WERI-Rb-1 (cell line): Measurements from ENCODE around the gene R3HDM1.

ENCODE experiments used
- DNase-seq: peaks from one replicate; pipeline ENCODE4 v3.0.0-alpha.2; 2020
- H3K27ac ChIP-seq: fragments of 250-450 bp; sonication (Bioruptor Pico); 2 replicates; pipeline ENCODE4 v1.5.1; 2020; ENCODE audit warnings: mild to moderate bottlenecking, moderate library complexity
- H3K27me3 ChIP-seq: fragments of 250-450 bp; sonication (Bioruptor Pico); 2 replicates; pipeline ENCODE4 v1.5.1; 2021; ENCODE audit warnings: mild to moderate bottlenecking, low read depth, moderate library complexity; ENCODE audit not compliant: insufficient read depth, severe bottlenecking
- H3K36me3 ChIP-seq: fragments of 250-450 bp; sonication (Bioruptor Pico); 2 replicates; pipeline ENCODE4 v1.5.1; 2020; ENCODE audit warnings: mild to moderate bottlenecking, moderate library complexity
- H3K4me3 ChIP-seq: 2 replicates; pipeline ENCODE4 v1.5.1; 2011; ENCODE audit warnings: low read depth, mild to moderate bottlenecking, control low read depth, low read length
- H3K9me3 ChIP-seq: fragments of 250-450 bp; sonication (Bioruptor Pico); 2 replicates; pipeline ENCODE4 v1.5.1; 2021; ENCODE audit warnings: mild to moderate bottlenecking, moderate library complexity; ENCODE audit not compliant: severe bottlenecking
- TF ChIP-seq, protein P1 (sequence below): IDR thresholded peaks from 2 replicates; pipeline ENCODE4 v1.5.1; 2011; ENCODE audit warnings: low read depth, mild to moderate bottlenecking, control low read depth, inconsistent platforms, low read length

R3HDM1 gene

GRCh38 chr2:135504811-135505210 lies 26.5 kb upstream of the R3HDM1 start:
- Histone ChIP-seq H3K27me3 (no peaks in the 10 kb centered on the region), H3K9me3 (no peaks in the 10 kb centered on the region), H3K4me3 (no peak overlapping the region), H3K27ac (no peak overlapping the region), H3K36me3 (no peaks in the 10 kb centered on the region; the same call in 1 of the 2 replicates)
- no peak for DNase-seq
- TF ChIP-seq, protein P1, sequence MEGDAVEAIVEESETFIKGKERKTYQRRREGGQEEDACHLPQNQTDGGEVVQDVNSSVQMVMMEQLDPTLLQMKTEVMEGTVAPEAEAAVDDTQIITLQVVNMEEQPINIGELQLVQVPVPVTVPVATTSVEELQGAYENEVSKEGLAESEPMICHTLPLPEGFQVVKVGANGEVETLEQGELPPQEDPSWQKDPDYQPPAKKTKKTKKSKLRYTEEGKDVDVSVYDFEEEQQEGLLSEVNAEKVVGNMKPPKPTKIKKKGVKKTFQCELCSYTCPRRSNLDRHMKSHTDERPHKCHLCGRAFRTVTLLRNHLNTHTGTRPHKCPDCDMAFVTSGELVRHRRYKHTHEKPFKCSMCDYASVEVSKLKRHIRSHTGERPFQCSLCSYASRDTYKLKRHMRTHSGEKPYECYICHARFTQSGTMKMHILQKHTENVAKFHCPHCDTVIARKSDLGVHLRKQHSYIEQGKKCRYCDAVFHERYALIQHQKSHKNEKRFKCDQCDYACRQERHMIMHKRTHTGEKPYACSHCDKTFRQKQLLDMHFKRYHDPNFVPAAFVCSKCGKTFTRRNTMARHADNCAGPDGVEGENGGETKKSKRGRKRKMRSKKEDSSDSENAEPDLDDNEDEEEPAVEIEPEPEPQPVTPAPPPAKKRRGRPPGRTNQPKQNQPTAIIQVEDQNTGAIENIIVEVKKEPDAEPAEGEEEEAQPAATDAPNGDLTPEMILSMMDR = no peak

DNA sequence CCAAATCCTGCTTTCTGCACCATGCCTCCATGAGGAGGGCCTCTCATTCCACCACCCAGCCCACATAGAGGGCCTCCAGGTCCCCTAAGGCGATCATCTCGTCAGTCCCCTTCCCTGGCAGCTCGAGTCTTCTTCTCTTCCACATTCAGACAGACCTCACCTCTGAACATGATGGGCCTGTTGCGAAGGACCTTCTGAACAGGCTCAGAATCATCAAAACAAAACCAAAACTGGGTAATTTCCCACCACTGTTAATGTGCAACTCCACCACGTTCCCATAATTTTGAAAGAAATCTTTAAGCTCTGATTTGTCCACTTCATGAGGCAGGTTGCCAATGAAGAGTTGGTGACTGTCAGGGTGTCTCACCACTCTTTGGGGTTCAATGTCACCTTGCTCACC lies 20.7 kb upstream of the R3HDM1 start:
- TF ChIP-seq, protein P1 = no peak
- no peak overlapping the region for H3K4me3 ChIP-seq
- peaks cover 7% of the 10 kb centered on the region for H3K9me3 ChIP-seq
- DNase-seq = no peak
- H3K27ac ChIP-seq = no peak overlapping the region
- no peaks in the 10 kb centered on the region for H3K27me3 ChIP-seq
- no peaks in the 10 kb centered on the region for H3K36me3 ChIP-seq

GRCh38 chr2:135512099-135512498 lies 19.2 kb upstream of the R3HDM1 start:
- no peak overlapping the region for H3K4me3 ChIP-seq
- H3K9me3 ChIP-seq = peaks cover 9% of the 10 kb centered on the region
- no peak overlapping the region for H3K27ac ChIP-seq
- no peaks in the 10 kb centered on the region for H3K27me3 ChIP-seq
- H3K36me3 ChIP-seq = no peaks in the 10 kb centered on the region
- no peak for DNase-seq
- TF ChIP-seq, protein P1 = no peak

DNA sequence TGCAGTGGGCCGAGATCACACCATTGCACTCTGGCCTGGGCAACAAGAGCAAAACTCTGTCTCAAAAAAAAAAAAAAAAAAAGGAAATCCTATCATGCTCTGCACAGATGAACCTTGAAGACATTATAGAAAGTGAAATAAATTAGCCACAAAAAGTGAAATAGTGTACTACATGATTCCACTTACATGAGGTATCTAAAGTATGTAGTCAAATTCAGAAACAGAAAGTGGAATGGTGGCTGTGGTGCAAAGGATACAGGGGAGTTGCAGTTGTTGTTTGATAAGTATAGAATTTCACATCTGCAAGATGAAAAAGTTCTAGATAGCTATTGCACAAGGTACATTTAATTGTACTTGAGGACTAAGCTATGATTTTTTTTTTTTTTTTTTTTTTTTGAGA lies 5.5 kb upstream of the R3HDM1 start:
- DNase-seq = no peak

GRCh38 chr2:135528006-135528405 lies 3.3 kb upstream of the R3HDM1 start:
- Histone ChIP-seq H3K27ac (no peak overlapping the region), H3K36me3 (no peaks in the 10 kb centered on the region), H3K4me3 (no peak overlapping the region), H3K9me3 (no peaks in the 10 kb centered on the region), H3K27me3 (no peaks in the 10 kb centered on the region)
- DNase-seq = no peak
- TF ChIP-seq, protein P1 = no peak

More for the DNA sequence above, 5.5 kb upstream of the R3HDM1 start:
- TF ChIP-seq, protein P1 = no peak
- Histone ChIP-seq H3K27ac (no peak overlapping the region), H3K27me3 (no peaks in the 10 kb centered on the region), H3K4me3 (no peak overlapping the region), H3K9me3 (no peaks in the 10 kb centered on the region), H3K36me3 (no peaks in the 10 kb centered on the region; the same call in 1 of the 2 replicates)
